ENCODE measurements around the gene CACNA1I.

Gene CACNA1I

GRCh38 chr22:39710380-39711150, 140.0 kb downstream of the CACNA1I start:
- Histone ChIP-seq H3K27ac (ENCODE audit: poor library complexity, severe bottlenecking) (no peak overlapping the region), H3K9me3 (ENCODE audit: severe bottlenecking) (no peaks in the 10 kb centered on the region), H3K4me1 (ENCODE audit: insufficient read depth, poor library complexity, severe bottlenecking) (no peaks in the 10 kb centered on the region), H3K36me3 (ENCODE audit: low read depth) (no peaks in the 10 kb centered on the region), H3K4me3 (ENCODE audit: severe bottlenecking) (no peak overlapping the region), H3K27me3 (ENCODE audit: insufficient read depth, poor library complexity, severe bottlenecking) (peaks cover 7% of the 10 kb centered on the region)
- TF ChIP-seq, protein P1, sequence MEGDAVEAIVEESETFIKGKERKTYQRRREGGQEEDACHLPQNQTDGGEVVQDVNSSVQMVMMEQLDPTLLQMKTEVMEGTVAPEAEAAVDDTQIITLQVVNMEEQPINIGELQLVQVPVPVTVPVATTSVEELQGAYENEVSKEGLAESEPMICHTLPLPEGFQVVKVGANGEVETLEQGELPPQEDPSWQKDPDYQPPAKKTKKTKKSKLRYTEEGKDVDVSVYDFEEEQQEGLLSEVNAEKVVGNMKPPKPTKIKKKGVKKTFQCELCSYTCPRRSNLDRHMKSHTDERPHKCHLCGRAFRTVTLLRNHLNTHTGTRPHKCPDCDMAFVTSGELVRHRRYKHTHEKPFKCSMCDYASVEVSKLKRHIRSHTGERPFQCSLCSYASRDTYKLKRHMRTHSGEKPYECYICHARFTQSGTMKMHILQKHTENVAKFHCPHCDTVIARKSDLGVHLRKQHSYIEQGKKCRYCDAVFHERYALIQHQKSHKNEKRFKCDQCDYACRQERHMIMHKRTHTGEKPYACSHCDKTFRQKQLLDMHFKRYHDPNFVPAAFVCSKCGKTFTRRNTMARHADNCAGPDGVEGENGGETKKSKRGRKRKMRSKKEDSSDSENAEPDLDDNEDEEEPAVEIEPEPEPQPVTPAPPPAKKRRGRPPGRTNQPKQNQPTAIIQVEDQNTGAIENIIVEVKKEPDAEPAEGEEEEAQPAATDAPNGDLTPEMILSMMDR (IDR thresholded peaks at IDR 0.05; ENCODE audit: poor library complexity, severe bottlenecking) = no peak
- no peak for DNase-seq (ENCODE audit: low spot score)
- no peak for ATAC-seq (ENCODE audit: low read depth)

DNA sequence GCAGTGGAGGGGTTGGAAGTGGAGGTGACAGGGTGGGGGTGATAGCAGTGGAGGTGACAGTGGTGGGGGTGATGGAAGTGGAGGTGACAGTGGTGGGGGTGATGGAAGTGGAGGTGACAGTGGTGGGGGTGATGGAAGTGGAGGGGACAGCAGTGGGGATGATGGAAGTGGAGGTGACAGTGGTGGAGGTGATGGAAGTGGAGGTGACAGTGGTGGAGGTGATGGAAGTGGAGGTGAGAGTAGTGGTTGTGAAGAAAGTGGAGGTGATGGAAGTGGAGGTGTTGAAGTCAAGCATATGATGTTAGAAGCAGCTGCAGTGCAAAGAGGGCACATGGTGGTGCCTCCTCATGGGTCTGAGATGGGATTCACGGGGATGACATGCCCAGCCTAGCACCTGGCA, 141.5 kb downstream of the CACNA1I start:
- no peak for ATAC-seq (ENCODE audit: low read depth)

DNA sequence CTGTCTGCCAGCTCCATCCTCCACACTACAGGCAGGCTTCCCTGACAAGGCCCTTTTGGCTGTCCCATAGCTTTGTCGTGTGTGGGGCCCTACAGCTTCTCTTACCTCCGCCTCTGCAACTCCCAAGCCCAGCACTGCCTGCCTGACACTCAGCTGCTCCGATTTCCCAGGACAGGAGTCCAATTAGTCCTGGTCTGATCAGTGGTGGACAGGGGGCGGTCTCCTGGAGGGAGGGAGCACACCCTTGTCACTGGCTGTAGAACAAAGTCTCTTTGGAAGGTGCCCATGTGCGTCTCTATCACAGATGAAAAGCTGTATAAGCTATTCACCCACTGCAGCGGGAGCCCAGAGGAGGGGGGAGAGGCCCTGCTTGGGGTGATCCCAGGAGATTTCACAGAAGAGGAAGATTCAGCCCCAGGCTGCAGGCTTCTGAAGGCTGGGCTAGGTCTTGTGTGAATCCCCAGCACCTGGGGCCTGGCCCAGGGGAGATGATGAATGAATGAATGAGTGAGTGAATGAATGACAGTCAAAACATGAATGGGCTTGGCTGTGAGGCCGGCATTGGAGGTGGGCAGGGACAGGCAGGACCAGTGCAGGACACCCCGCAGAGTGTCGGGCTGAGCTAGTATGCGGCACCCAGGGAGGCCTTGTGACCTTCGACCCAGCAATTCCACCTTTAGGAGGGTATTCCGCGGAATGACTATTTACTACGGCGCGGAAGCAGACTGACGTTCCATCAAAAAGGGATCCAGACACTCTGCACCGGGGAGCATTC, 142.4 kb downstream of the CACNA1I start:
- TF ChIP-seq, protein P1 (IDR thresholded peaks at IDR 0.05; ENCODE audit: poor library complexity, severe bottlenecking) = no peak
- Histone ChIP-seq H3K9me3 (ENCODE audit: severe bottlenecking) (no peaks in the 10 kb centered on the region), H3K27me3 (ENCODE audit: insufficient read depth, poor library complexity, severe bottlenecking) (peaks cover 7% of the 10 kb centered on the region), H3K36me3 (ENCODE audit: low read depth) (no peaks in the 10 kb centered on the region), H3K4me1 (ENCODE audit: insufficient read depth, poor library complexity, severe bottlenecking) (no peaks in the 10 kb centered on the region), H3K27ac (ENCODE audit: poor library complexity, severe bottlenecking) (no peak overlapping the region), H3K4me3 (ENCODE audit: severe bottlenecking) (no peak overlapping the region)
- no peak for DNase-seq (ENCODE audit: low spot score)
- no peak for ATAC-seq (ENCODE audit: low read depth)

More for the DNA sequence above, 141.5 kb downstream of the CACNA1I start:
- Histone ChIP-seq H3K27me3 (ENCODE audit: insufficient read depth, poor library complexity, severe bottlenecking) (peaks cover 7% of the 10 kb centered on the region), H3K4me1 (ENCODE audit: insufficient read depth, poor library complexity, severe bottlenecking) (no peaks in the 10 kb centered on the region), H3K9me3 (ENCODE audit: severe bottlenecking) (no peaks in the 10 kb centered on the region), H3K4me3 (ENCODE audit: severe bottlenecking) (no peak overlapping the region), H3K36me3 (ENCODE audit: low read depth) (no peaks in the 10 kb centered on the region), H3K27ac (ENCODE audit: poor library complexity, severe bottlenecking) (no peak overlapping the region)
- no peak for DNase-seq (ENCODE audit: low spot score)
- TF ChIP-seq, protein P1 (IDR thresholded peaks at IDR 0.05; ENCODE audit: poor library complexity, severe bottlenecking) = no peak

GRCh38 chr22:39713799-39714290, 143.3 kb downstream of the CACNA1I start:
- H3K27me3 ChIP-seq (ENCODE audit: insufficient read depth, poor library complexity, severe bottlenecking) = peaks cover 7% of the 10 kb centered on the region
- no peaks in the 10 kb centered on the region for H3K9me3 ChIP-seq (ENCODE audit: severe bottlenecking)
- DNase-seq (ENCODE audit: low spot score) (no peak), ATAC-seq (ENCODE audit: low read depth) (no peak)
- no peaks in the 10 kb centered on the region for H3K4me1 ChIP-seq (ENCODE audit: insufficient read depth, poor library complexity, severe bottlenecking)
- no peak overlapping the region for H3K4me3 ChIP-seq (ENCODE audit: severe bottlenecking)
- H3K27ac ChIP-seq (ENCODE audit: poor library complexity, severe bottlenecking) = no peak overlapping the region
- H3K36me3 ChIP-seq (ENCODE audit: low read depth) = no peaks in the 10 kb centered on the region
- TF ChIP-seq, protein P1 (IDR thresholded peaks at IDR 0.05; ENCODE audit: poor library complexity, severe bottlenecking) = no peak

All from RWPE2 (cell line).